ENCODE measurements around the gene WNT6.

Gene WNT6

DNA sequence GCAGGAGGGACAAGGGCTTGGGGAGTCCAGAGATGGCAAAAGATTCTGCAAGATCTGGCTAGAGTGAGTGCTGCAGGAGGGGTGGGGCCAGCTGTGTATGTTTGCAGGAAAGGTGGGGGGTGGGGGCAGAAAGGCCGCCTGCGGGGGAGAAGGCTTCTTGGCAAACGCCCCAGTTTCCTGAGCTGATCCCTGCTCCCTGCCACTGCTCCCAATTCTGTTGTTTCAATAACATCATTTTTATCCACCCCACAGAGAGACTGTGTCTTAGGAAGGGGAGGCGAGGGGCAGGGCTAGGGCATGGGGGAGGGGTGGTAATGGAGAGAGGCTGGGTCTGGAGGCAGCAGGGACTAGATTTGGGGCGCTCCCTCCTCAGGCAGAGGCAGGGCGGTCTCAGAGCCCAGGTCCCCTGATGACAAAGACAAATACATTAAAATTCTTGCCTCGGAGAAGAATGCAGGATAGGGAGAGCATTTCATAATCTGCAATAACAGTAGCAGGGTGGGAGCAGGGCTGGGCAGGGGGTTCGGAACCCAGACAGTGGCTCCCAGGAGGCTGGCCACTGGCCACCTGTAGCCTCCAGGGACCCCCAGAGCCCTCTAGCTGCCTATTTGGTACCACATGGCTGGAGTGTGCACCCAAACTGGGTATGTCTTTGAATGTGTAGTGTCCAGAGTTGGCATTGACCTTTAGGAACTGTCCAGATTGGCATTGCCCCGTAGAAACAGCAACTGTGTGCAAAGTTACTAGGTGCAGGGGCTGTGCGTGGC is 2.1 kb upstream of the WNT6 start:
- peaks cover 96% of the 10 kb centered on the region for H3K27me3 ChIP-seq (ENCODE audit: control insufficient read depth, insufficient read depth, low read length, poor library complexity, severe bottlenecking)
- 33 to 45% methylated on average over 10 of the region's 10 CpGs for WGBS, 2 experiments
- no peak overlapping the region for H3K4me3 ChIP-seq (ENCODE audit: insufficient read depth, low read depth, low read length)

DNA sequence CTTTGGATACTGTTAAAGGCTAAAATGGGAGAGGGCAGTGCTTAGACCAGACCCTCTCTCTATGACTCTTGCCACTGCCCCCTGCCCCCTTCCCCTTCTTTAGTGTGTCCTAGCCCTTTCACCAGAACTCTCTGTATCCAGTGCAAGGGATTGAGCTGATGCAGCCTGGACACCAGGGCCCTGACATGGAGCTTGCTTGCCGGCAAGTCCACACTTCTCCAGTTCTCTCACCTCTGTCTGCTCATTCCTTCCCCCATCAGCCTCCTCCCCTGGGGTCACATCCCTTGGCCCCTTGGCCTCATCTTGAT is 1.5 kb upstream of the WNT6 start:
- peaks cover 100% of the 10 kb centered on the region for H3K27me3 ChIP-seq (ENCODE audit: control insufficient read depth, insufficient read depth, low read length, poor library complexity, severe bottlenecking)
- WGBS, 2 experiments, result 38 to 50% methylated on average over 1 of the region's 1 CpG

More for the DNA sequence above, 2.1 kb upstream of the WNT6 start:
- H3K36me3 ChIP-seq (ENCODE audit: control insufficient read depth, insufficient read depth, low read length), result no peaks in the 10 kb centered on the region
- H3K27ac ChIP-seq (ENCODE audit: insufficient read depth, low read depth, low read length, poor library complexity, severe bottlenecking), result no peak overlapping the region
- H3K9me3 ChIP-seq (ENCODE audit: control insufficient read depth, low read length), result no peaks in the 10 kb centered on the region
- H3K4me1 ChIP-seq (ENCODE audit: control insufficient read depth, insufficient read depth, low read length), result peaks cover 34% of the 10 kb centered on the region

DNA sequence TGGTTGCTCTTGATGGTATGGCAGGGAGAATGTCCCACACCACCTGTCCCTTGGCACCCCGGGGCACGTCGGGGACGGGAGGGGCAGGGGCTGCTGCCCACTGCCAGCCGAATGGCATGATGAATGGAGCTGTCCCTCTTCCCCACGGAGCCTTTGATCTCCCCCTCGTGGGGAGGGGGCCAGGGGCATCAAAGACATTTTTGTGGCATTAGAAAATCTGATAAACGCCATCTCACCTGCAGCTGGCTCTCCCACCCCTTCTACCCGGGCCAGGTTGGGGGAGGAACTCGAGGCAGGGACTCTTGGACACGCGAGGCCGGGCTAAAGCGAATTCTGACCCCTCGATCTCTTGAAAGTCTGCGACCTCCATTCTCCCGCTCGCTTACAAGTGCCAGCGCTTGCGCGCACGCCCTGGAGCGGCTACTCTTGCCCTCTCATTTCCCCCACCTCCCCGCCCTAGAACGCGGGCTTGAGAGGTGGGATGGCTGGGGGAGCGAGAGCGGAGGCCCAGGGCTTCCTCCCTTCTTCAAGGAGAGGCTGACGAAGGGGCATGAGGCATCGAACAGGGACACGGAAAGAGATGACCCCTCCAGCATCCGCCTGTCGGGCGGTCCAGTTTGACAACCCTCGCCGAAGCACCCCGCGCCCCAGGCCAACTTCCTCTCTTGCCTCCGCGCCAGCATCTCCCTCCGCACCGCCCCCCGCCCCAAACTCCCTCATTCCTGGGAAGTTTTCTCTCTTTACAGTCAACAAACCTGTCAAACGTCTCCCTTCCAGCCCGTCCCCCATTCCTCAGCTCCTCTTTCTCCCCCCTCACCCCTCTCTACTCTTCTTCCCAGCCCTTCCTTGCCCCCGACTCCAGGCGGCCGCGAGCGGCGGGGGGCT is 692 bp upstream of the WNT6 start:
- no peaks in the 10 kb centered on the region for H3K36me3 ChIP-seq (ENCODE audit: control insufficient read depth, insufficient read depth, low read length)
- peak overlapping the region; percentile 14 for H3K4me3 ChIP-seq (ENCODE audit: insufficient read depth, low read depth, low read length)
- H3K27me3 ChIP-seq (ENCODE audit: control insufficient read depth, insufficient read depth, low read length, poor library complexity, severe bottlenecking), result peaks cover 100% of the 10 kb centered on the region
- H3K27ac ChIP-seq (ENCODE audit: insufficient read depth, low read depth, low read length, poor library complexity, severe bottlenecking), result no peak overlapping the region
- no peaks in the 10 kb centered on the region for H3K9me3 ChIP-seq (ENCODE audit: control insufficient read depth, low read length)
- peaks cover 27% of the 10 kb centered on the region for H3K4me1 ChIP-seq (ENCODE audit: control insufficient read depth, insufficient read depth, low read length)
- whole genome bisulfite sequencing, 2 experiments, result 2 to 4% methylated on average over 51 of the region's 51 CpGs

More for the DNA sequence above, 1.5 kb upstream of the WNT6 start:
- no peak overlapping the region for H3K27ac ChIP-seq (ENCODE audit: insufficient read depth, low read depth, low read length, poor library complexity, severe bottlenecking)
- H3K9me3 ChIP-seq (ENCODE audit: control insufficient read depth, low read length), result no peaks in the 10 kb centered on the region
- peaks cover 32% of the 10 kb centered on the region for H3K4me1 ChIP-seq (ENCODE audit: control insufficient read depth, insufficient read depth, low read length)
- no peak overlapping the region for H3K4me3 ChIP-seq (ENCODE audit: insufficient read depth, low read depth, low read length)
- no peaks in the 10 kb centered on the region for H3K36me3 ChIP-seq (ENCODE audit: control insufficient read depth, insufficient read depth, low read length)

DNA sequence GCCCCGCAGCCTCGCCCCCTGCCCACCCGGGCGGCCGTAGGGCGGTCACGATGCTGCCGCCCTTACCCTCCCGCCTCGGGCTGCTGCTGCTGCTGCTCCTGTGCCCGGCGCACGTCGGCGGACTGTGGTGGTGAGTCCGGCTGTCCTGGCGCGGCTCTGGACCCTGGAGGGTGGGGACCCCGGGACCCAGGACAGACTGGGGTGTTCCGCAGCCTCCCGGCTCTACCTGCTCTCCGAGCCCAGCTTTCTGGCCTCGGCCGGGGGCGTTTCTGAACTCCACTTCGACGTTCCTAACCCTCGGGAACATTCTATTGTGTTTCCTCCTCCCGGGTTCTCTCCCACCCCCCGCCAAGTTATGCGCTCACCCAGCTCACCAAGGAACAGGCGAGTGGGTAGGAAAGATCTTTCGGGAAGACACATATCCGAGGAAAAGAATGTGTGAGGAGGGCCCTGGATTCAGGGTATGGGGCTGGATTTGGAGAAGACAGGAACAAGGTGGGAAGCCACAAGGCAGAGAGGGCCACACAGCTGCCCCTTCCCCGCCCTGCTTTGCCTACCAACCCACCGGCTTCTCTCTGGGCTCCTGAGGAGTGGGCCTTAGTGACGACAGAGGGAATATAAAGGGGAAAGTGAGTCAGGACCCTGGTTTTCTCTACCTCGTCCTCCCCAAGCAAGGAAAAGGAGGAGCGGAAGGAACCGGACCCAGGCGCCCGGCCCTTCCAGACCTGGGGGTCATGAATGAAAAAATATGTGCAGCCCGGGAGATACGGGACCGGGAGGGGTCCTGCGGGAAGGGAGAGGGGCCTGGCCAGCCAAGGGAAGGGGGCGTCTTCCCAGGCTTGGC is 605 bp downstream of the WNT6 start:
- 3% methylated on average over 47 of the region's 47 CpGs for WGBS, 2 experiments
- Histone ChIP-seq H3K27me3 (ENCODE audit: control insufficient read depth, insufficient read depth, low read length, poor library complexity, severe bottlenecking) (peaks cover 97% of the 10 kb centered on the region), H3K9me3 (ENCODE audit: control insufficient read depth, low read length) (no peaks in the 10 kb centered on the region)

DNA sequence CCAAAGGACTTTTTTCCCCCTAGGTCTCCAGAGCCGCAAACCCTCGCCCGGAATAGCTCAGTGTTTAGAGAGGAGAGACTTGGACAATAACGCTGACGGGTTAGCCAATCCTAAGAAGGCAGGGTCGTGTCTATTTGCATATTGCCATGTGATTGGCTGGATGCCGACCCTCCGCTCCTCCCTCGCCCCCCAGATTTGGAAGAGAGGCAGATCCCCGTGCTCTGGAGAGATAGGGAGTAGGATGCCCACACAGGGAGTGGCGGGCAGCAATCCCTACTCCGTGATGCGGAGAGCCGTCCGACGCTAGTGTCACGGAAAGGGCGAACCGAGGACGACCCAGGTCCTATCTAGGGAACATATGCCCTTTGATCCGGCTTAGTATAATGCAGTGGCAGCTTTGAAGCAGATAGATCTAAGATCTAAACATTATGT is 1.4 kb downstream of the WNT6 start:
- no peaks in the 10 kb centered on the region for H3K36me3 ChIP-seq (ENCODE audit: control insufficient read depth, insufficient read depth, low read length)
- H3K9me3 ChIP-seq (ENCODE audit: control insufficient read depth, low read length), result no peaks in the 10 kb centered on the region
- peaks cover 21% of the 10 kb centered on the region for H3K4me1 ChIP-seq (ENCODE audit: control insufficient read depth, insufficient read depth, low read length)
- no peak overlapping the region for H3K4me3 ChIP-seq (ENCODE audit: insufficient read depth, low read depth, low read length)
- WGBS, 2 experiments, result 2% methylated on average over 21 of the region's 21 CpGs
- H3K27me3 ChIP-seq (ENCODE audit: control insufficient read depth, insufficient read depth, low read length, poor library complexity, severe bottlenecking), result peaks cover 97% of the 10 kb centered on the region
- no peak overlapping the region for H3K27ac ChIP-seq (ENCODE audit: insufficient read depth, low read depth, low read length, poor library complexity, severe bottlenecking)

More for the DNA sequence above, 605 bp downstream of the WNT6 start:
- H3K27ac ChIP-seq (ENCODE audit: insufficient read depth, low read depth, low read length, poor library complexity, severe bottlenecking), result no peak overlapping the region
- no peaks in the 10 kb centered on the region for H3K36me3 ChIP-seq (ENCODE audit: control insufficient read depth, insufficient read depth, low read length)
- peaks cover 27% of the 10 kb centered on the region for H3K4me1 ChIP-seq (ENCODE audit: control insufficient read depth, insufficient read depth, low read length)
- peak overlapping the region; percentile 7 for H3K4me3 ChIP-seq (ENCODE audit: insufficient read depth, low read depth, low read length)

DNA sequence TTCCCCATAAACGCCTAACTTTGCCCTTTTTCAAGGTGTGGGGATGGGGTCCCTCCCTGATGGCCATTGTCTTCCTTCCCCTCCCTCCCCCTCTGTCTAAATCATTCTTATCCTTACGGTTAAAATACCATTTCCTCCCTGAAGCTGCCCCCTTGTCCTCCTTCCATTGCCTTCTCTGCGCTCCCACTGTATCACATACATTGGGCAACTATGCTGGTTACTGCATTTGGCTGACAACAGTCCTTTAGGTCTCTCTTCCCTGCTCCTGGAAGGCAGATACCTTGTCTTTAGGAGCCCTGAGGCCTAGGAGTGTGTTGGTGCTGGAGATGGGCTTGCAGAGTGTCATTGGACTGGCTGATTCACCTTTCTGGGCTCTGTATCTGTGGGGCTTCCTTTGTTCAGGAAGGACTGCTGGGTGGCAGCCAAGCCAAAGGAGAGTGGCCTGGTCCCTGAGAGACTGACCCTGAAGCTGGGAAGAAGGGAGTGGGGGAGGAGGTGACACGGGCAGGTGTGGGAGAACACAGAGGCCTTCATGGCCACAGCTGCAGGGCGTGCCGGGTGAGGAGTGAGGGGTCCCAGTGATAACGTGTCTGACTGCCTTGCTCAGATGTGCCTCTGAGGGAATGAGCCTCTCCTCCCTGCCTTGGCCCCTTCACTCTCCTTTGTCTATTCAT is 2.2 kb downstream of the WNT6 start:
- 63 to 72% methylated on average over 7 of the region's 7 CpGs for WGBS, 2 experiments

DNA sequence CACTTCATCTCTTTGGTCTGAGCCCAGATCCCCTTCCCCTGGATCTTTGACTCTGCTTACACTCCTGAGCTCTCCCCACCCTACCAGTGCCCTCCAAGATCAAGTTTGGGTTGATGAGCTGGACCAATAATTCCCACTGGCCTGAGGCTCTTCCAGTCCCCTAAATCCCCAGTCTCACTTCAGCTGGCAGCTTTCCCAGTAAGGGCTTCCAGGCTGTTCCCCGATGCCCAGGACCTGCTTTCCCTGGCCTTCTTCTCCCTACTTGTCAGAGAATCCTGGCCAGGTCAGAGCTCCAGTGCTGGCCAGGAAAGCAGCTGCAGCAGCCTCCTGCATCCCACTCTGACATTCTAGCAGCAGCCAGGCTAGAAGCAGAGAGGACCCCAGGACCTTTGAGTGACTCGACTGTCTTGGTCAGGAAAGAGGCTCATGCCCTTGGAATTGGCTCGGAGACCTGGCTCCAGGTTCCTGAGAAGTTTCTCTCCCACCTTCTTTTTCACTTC is 3.5 kb downstream of the WNT6 start:
- H3K9me3 ChIP-seq (ENCODE audit: control insufficient read depth, low read length), result no peaks in the 10 kb centered on the region
- H3K27ac ChIP-seq (ENCODE audit: insufficient read depth, low read depth, low read length, poor library complexity, severe bottlenecking), result no peak overlapping the region
- 91 to 92% methylated on average over 3 of the region's 3 CpGs for WGBS, 2 experiments
- H3K27me3 ChIP-seq (ENCODE audit: control insufficient read depth, insufficient read depth, low read length, poor library complexity, severe bottlenecking), result peaks cover 97% of the 10 kb centered on the region
- H3K36me3 ChIP-seq (ENCODE audit: control insufficient read depth, insufficient read depth, low read length), result no peaks in the 10 kb centered on the region
- no peak overlapping the region for H3K4me3 ChIP-seq (ENCODE audit: insufficient read depth, low read depth, low read length)
- peaks cover 12% of the 10 kb centered on the region for H3K4me1 ChIP-seq (ENCODE audit: control insufficient read depth, insufficient read depth, low read length)

More for the DNA sequence above, 2.2 kb downstream of the WNT6 start:
- Histone ChIP-seq H3K36me3 (ENCODE audit: control insufficient read depth, insufficient read depth, low read length) (no peaks in the 10 kb centered on the region), H3K9me3 (ENCODE audit: control insufficient read depth, low read length) (no peaks in the 10 kb centered on the region), H3K4me1 (ENCODE audit: control insufficient read depth, insufficient read depth, low read length) (peaks cover 21% of the 10 kb centered on the region), H3K4me3 (ENCODE audit: insufficient read depth, low read depth, low read length) (no peak overlapping the region), H3K27ac (ENCODE audit: insufficient read depth, low read depth, low read length, poor library complexity, severe bottlenecking) (no peak overlapping the region), H3K27me3 (ENCODE audit: control insufficient read depth, insufficient read depth, low read length, poor library complexity, severe bottlenecking) (peaks cover 97% of the 10 kb centered on the region)

DNA sequence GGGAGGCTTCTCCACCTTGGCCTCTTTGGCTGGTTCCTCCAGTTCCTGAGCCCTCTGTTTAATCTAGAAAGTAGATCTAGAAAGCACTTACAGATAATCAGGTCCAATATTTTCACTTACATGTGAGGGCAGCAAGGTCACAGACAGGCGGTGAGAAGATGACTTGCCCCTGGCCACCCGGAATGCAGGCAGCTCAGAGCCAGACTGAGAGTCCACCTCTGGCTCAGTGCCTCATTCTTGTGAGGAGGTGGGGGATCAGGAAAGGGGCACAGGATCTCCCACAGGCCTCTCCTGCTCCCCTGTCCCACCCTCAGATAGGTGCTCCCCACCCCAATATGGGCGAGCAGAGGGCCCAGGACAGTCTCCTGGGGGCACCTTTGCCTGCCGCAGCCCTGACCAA is 5.8 kb downstream of the WNT6 start:
- peaks cover 97% of the 10 kb centered on the region for H3K27me3 ChIP-seq (ENCODE audit: control insufficient read depth, insufficient read depth, low read length, poor library complexity, severe bottlenecking)
- H3K27ac ChIP-seq (ENCODE audit: insufficient read depth, low read depth, low read length, poor library complexity, severe bottlenecking), result no peak overlapping the region
- H3K36me3 ChIP-seq (ENCODE audit: control insufficient read depth, insufficient read depth, low read length), result no peaks in the 10 kb centered on the region
- H3K4me3 ChIP-seq (ENCODE audit: insufficient read depth, low read depth, low read length), result no peak overlapping the region
- H3K4me1 ChIP-seq (ENCODE audit: control insufficient read depth, insufficient read depth, low read length), result peaks cover under 1% of the 10 kb centered on the region
- no peaks in the 10 kb centered on the region for H3K9me3 ChIP-seq (ENCODE audit: control insufficient read depth, low read length)
- WGBS, 2 experiments, result 84 to 87% methylated on average over 4 of the region's 4 CpGs

DNA sequence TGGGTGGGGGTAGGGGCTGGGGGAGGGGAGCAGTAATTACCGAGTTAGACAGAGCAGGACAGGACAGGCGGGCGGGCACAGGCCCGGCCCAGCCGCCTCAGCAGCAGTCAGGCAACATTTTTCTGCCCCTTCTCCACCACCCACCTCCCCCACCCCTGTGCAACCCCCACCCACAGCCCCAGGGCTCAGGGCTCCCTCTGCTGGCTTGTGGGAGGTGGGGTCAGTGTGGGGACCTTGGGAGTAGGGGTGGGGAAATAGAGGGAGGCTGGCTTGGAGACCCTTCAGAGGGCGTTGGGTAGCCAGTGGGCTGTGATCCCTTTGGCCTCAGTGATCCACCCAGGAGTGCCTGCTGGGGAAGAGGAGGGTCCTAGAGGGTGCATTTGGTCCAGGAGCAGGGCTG is 6.4 kb downstream of the WNT6 start:
- H3K27me3 ChIP-seq (ENCODE audit: control insufficient read depth, insufficient read depth, low read length, poor library complexity, severe bottlenecking), result peaks cover 97% of the 10 kb centered on the region

More for the DNA sequence above, 6.4 kb downstream of the WNT6 start:
- H3K36me3 ChIP-seq (ENCODE audit: control insufficient read depth, insufficient read depth, low read length), result no peaks in the 10 kb centered on the region
- H3K4me1 ChIP-seq (ENCODE audit: control insufficient read depth, insufficient read depth, low read length), result no peaks in the 10 kb centered on the region
- 43 to 55% methylated on average over 2 to 6 of the region's 6 CpGs for WGBS, 2 experiments
- no peak overlapping the region for H3K4me3 ChIP-seq (ENCODE audit: insufficient read depth, low read depth, low read length)
- no peak overlapping the region for H3K27ac ChIP-seq (ENCODE audit: insufficient read depth, low read depth, low read length, poor library complexity, severe bottlenecking)
- H3K9me3 ChIP-seq (ENCODE audit: control insufficient read depth, low read length), result no peaks in the 10 kb centered on the region

Measured in ectodermal cell (in vitro differentiated cells).